Hematopoietic multipotent progenitor cell treated with erythropoietin and hydrocortisone succinate and interleukin-3 and kit ligand, for 8 days (in vitro differentiated cells): ENCODE data around the gene GSTA1.
"Not testable (repeated sequence)": the region's sequence is repeated elsewhere in the genome, so short reads cannot be mapped to it uniquely, and the experiment has no call there.

Experiments
- DNase-seq: peaks from one replicate; pipeline ENCODE4 v3.0.0-alpha.2; 2015

The GSTA1 gene

GRCh38 chr6:52753137-52753536, 50.5 kb downstream of the GSTA1 start:
- DNase-seq: not testable (repeated sequence)

DNA sequence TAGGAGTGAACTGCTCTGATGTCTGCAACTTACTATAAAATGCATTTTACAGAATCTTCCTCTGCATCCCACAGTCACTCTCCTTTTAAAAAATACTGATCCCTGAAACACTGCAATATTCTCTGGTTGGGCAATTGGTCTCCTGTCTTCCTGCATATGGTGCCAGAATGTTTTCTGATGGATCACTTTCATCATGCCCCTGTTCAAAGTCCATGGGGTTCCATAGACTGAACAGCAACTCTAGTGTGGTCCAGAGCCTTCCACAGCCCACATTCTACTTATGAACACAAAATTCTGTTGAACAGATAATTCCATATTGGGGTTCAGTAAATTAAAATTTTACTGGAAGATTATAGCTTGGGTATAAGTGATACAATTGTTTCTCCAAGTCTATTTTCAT, 51.3 kb downstream of the GSTA1 start:
- DNase-seq: no peak

DNA sequence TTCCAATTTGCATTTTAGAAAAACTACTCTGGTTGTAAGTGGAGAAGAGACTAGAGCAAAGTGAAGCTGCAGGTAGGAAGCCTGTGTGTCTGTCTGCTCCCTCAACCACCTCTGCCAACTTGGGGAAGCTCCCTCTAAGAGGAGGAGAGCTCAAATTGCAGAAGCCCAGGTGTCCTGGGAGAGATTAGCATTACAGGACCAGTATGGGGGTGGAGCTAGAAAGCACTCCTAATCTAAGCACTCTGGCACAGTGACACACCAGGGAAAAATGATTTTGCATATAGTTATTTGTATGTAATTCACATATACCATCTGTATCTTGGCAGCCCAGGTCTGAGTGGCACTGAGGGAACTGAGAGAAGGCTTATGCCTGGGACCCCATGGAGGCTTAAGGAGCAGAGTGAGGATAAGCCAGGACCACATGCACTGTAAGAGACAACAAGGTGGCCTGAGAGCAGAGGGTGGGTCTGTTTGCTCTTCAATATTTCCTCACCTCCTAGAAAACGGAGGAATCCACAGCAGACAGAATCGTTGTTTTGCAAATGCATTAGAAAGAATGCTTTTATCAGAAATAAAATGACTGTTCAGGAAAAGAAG, 54.0 kb downstream of the GSTA1 start:
- DNase-seq: no peak

- DNase-seq: not testable (repeated sequence)
Measured at GRCh38 chr6:52747301-52747700, 56.3 kb downstream of the GSTA1 start.

GRCh38 chr6:52746213-52746612, 57.4 kb downstream of the GSTA1 start:
- peak; percentile 43 for DNase-seq

DNA sequence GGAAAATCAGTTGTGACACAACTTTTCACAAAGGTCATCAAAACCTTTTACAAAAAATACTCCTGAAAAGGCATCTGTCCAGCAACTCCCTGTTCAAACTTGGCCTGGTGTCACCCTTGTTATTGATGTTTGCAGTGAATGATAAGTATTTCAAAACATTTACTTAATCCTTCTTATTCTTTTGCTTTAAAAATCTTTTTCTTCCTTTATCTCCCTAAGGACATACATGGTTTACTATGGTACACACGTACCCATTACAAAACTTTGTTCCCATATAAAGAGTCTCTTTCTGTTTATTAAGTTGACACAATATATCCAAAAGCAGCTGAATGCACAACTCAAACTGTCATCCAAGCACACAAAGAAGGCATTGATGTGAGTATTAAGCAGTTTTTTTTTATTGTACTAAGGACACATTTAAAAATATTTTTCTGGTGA, 57.8 kb downstream of the GSTA1 start:
- no peak for DNase-seq

- DNase-seq: no peak
Measured at GRCh38 chr6:52741872-52742271, 61.7 kb downstream of the GSTA1 start.
